ENCODE results near the gene RPS6KA5. TPM values are rescaled to one million over a fixed set of nuclear protein-coding genes. Genes with fewer than 3 reads are reported as not detected.
A peak's percentile ranks its signal among the peaks of the same experiment; 100 is the strongest.
"Not testable (repeated sequence)": the region's sequence is repeated elsewhere in the genome, so short reads cannot be mapped to it uniquely, and the experiment has no call there.

RPS6KA5 gene
- total RNA-seq, 1 donor from 2014 or later: 0.21 TPM

GRCh38 chr14:91032248-91032647 lies 28.2 kb downstream of the RPS6KA5 start:
- no peak overlapping the region for H3K4me3 ChIP-seq
- no peak for DNase-seq (ENCODE audit: low spot score in 2 of 2)
- H3K4me1 ChIP-seq: no peaks in the 10 kb centered on the region
- H3K36me3 ChIP-seq: no peaks in the 10 kb centered on the region
- H3K27me3 ChIP-seq: no peaks in the 10 kb centered on the region
- no peaks in the 10 kb centered on the region for H3K9me3 ChIP-seq
- TF ChIP-seq CTCF (IDR thresholded peaks at IDR 0.05): no peak
- intact Hi-C loops (cut with DNase I): no loop called here
- no peak overlapping the region for H3K27ac ChIP-seq

GRCh38 chr14:91031666-91032065 lies 28.8 kb downstream of the RPS6KA5 start:
- no peaks in the 10 kb centered on the region for H3K4me1 ChIP-seq

GRCh38 chr14:91029456-91030217 lies 30.8 kb downstream of the RPS6KA5 start:
- H3K27me3 ChIP-seq: no peaks in the 10 kb centered on the region
- no peak overlapping the region for H3K27ac ChIP-seq
- H3K4me1 ChIP-seq: no peaks in the 10 kb centered on the region
- H3K9me3 ChIP-seq: no peaks in the 10 kb centered on the region
- no peak for TF ChIP-seq CTCF (IDR thresholded peaks at IDR 0.05)
- H3K36me3 ChIP-seq: no peaks in the 10 kb centered on the region
- intact Hi-C loops (cut with DNase I): no loop called here
- no peak for DNase-seq (ENCODE audit: low spot score in 2 of 2)
- no peak overlapping the region for H3K4me3 ChIP-seq

More at GRCh38 chr14:91031666-91032065, 28.8 kb downstream of the RPS6KA5 start:
- no peak for DNase-seq (ENCODE audit: low spot score in 2 of 2)
- Histone ChIP-seq H3K4me3 (no peak overlapping the region), H3K9me3 (no peaks in the 10 kb centered on the region), H3K36me3 (no peaks in the 10 kb centered on the region), H3K27me3 (no peaks in the 10 kb centered on the region), H3K27ac (no peak overlapping the region)
- TF ChIP-seq CTCF (IDR thresholded peaks at IDR 0.05): no peak
- intact Hi-C loops (cut with DNase I): no loop called here

- intact Hi-C loops (cut with DNase I): no loop called here
- no peak overlapping the region for H3K27ac ChIP-seq
- no peak overlapping the region for H3K4me3 ChIP-seq
- H3K27me3 ChIP-seq: no peaks in the 10 kb centered on the region
- no peaks in the 10 kb centered on the region for H3K36me3 ChIP-seq
- H3K9me3 ChIP-seq: no peaks in the 10 kb centered on the region
- no peaks in the 10 kb centered on the region for H3K4me1 ChIP-seq
- no peak for TF ChIP-seq CTCF (IDR thresholded peaks at IDR 0.05)
- no peak for DNase-seq (ENCODE audit: low spot score in 2 of 2)
Measured at GRCh38 chr14:91027561-91027960, 32.9 kb downstream of the RPS6KA5 start.

GRCh38 chr14:91022622-91023028 lies 37.8 kb downstream of the RPS6KA5 start:
- Histone ChIP-seq H3K27ac (peak overlapping the region in 1 of 2 donors; percentile 22), H3K4me3 (peak overlapping the region in 1 of 2 donors; percentile 46)
- H3K27me3 ChIP-seq; H3K36me3 ChIP-seq; H3K4me1 ChIP-seq; intact Hi-C loops (cut with DNase I); DNase-seq (ENCODE audit: low spot score in 2 of 2); H3K9me3 ChIP-seq: not testable (repeated sequence)

- no peaks in the 10 kb centered on the region for H3K4me1 ChIP-seq
- TF ChIP-seq CTCF (IDR thresholded peaks at IDR 0.05): no peak
- no peaks in the 10 kb centered on the region for H3K9me3 ChIP-seq
- no peak overlapping the region for H3K27ac ChIP-seq
- DNase-seq (ENCODE audit: low spot score in 2 of 2): no peak
- H3K36me3 ChIP-seq: no peaks in the 10 kb centered on the region
- peak overlapping the region in 1 of 2 donors; percentile 46 for H3K4me3 ChIP-seq
- intact Hi-C loops (cut with DNase I): no loop called here
- no peaks in the 10 kb centered on the region for H3K27me3 ChIP-seq
Measured at GRCh38 chr14:91021991-91022621, 38.3 kb downstream of the RPS6KA5 start.

Data from ascending aorta (tissue), 2 donors.